ENCODE measurements around the gene RFC4. TPM values are rescaled to one million over a fixed set of nuclear protein-coding genes. Genes with fewer than 3 reads are reported as not detected.

Gene RFC4
- total RNA-seq, 1 donor from 2014 or later: 60.7 TPM

GRCh38 chr3:186788482-186789370 is 17.6 kb downstream of the RFC4 start:
- intact Hi-C loops (cut with micrococcal nuclease): loop anchor here (10.0 kb wide), 1 partner anchor 1294 kb away; the partner anchor contains the start of gene TMEM41A

GRCh38 chr3:186787642-186788481 is 18.4 kb downstream of the RFC4 start:
- intact Hi-C loops (cut with micrococcal nuclease): loop anchor here (10.0 kb wide), 1 partner anchor 1293 kb away; the partner anchor contains the start of gene TMEM41A

- intact Hi-C loops (cut with micrococcal nuclease): loop anchor here (10.0 kb wide), 1 partner anchor 1292 kb away; the partner anchor contains the start of gene TMEM41A
Measured at GRCh38 chr3:186786922-186787321, 19.4 kb downstream of the RFC4 start.

GRCh38 chr3:186785495-186786018 is 20.7 kb downstream of the RFC4 start:
- intact Hi-C loops (cut with micrococcal nuclease): loop anchor here (10.0 kb wide), 1 partner anchor 1291 kb away; the partner anchor contains the start of gene TMEM41A

- intact Hi-C loops (cut with micrococcal nuclease): loop anchor here (10.0 kb wide), 1 partner anchor 1290 kb away; the partner anchor contains the start of gene TMEM41A
Measured at GRCh38 chr3:186784820-186785494, 21.3 kb downstream of the RFC4 start.

- intact Hi-C loops (cut with micrococcal nuclease): loop anchor here (1.0 to 10.0 kb wide), 14 partner anchors 7 to 1289 kb away; partner anchors contain the start of genes DNAJB11, ETV5, RFC4 and RPL39L
Measured at GRCh38 chr3:186783731-186784515, 22.4 kb downstream of the RFC4 start.

GRCh38 chr3:186783058-186783730 is 23.1 kb downstream of the RFC4 start, which contains the start of gene EIF4A2:
Gene EIF4A2, plus strand, starts transcription at chr3:186783577. Its CDS starts 34 bp downstream, at chr3:186783611.
- intact Hi-C loops (cut with micrococcal nuclease): loop anchor here (1.0 to 10.0 kb wide), 14 partner anchors 8 to 1288 kb away; partner anchors contain the start of genes DNAJB11, ETV5, RFC4 and RPL39L

GRCh38 chr3:186782542-186783057 is 23.7 kb downstream of the RFC4 start:
- intact Hi-C loops (cut with micrococcal nuclease): loop anchor here (1.0 to 10.0 kb wide), 15 partner anchors 9 to 1288 kb away; partner anchors contain the start of genes DNAJB11, ETV5, RFC4 and RPL39L

- intact Hi-C loops (cut with micrococcal nuclease): no loop called here
Measured at GRCh38 chr3:186779204-186779603, 27.1 kb downstream of the RFC4 start.

GRCh38 chr3:186775999-186776398 is 30.3 kb downstream of the RFC4 start:
- intact Hi-C loops (cut with micrococcal nuclease): no loop called here

GRCh38 chr3:186772701-186773417 is 33.4 kb downstream of the RFC4 start:
- intact Hi-C loops (cut with micrococcal nuclease): loop anchor here (1.0 to 5.0 kb wide), 2 partner anchors 9 to 34 kb away; partner anchors contain the start of gene RFC4

- intact Hi-C loops (cut with micrococcal nuclease): loop anchor here (1.0 to 5.0 kb wide), 2 partner anchors 10 to 35 kb away; partner anchors contain the start of gene RFC4
Measured at GRCh38 chr3:186772281-186772694, 34.0 kb downstream of the RFC4 start.

GRCh38 chr3:186760897-186761447 is 45.3 kb downstream of the RFC4 start:
- intact Hi-C loops (cut with micrococcal nuclease): no loop called here

GRCh38 chr3:186760141-186760833 is 46.0 kb downstream of the RFC4 start:
- intact Hi-C loops (cut with micrococcal nuclease): no loop called here

- intact Hi-C loops (cut with micrococcal nuclease): no loop called here
Measured at GRCh38 chr3:186759231-186759930, 46.9 kb downstream of the RFC4 start.

GRCh38 chr3:186757686-186758220 is 48.5 kb downstream of the RFC4 start:
- intact Hi-C loops (cut with micrococcal nuclease): no loop called here
